ENCODE measurements around the gene EVL. TPM values are rescaled to one million over a fixed set of nuclear protein-coding genes. Genes with fewer than 3 reads are reported as not detected.

The EVL gene
- total RNA-seq, 3 donors from 2014 or later: 32.0 to 42.8 (median 36.0) TPM

GRCh38 chr14:100075681-100076080 lies 10.5 kb downstream of the EVL start:
- Histone ChIP-seq H3K4me1 (ENCODE audit: low read depth) (peaks cover 7% of the 10 kb centered on the region), H3K4me3 (no peak overlapping the region), H3K9me3 (no peaks in the 10 kb centered on the region), H3K36me3 (ENCODE audit: low read depth) (no peaks in the 10 kb centered on the region)
- intact Hi-C loops (cut with DNase I, micrococcal nuclease): no loop called here
- DNase-seq (no peak), ATAC-seq (no peak)
- TF ChIP-seq CTCF (IDR thresholded peaks at IDR 0.05): no peak

GRCh38 chr14:100076133-100076532 lies 10.9 kb downstream of the EVL start:
- no peaks in the 10 kb centered on the region for H3K36me3 ChIP-seq (ENCODE audit: low read depth)
- no peak for TF ChIP-seq CTCF (IDR thresholded peaks at IDR 0.05)
- H3K4me1 ChIP-seq (ENCODE audit: low read depth): peaks cover 7% of the 10 kb centered on the region
- H3K4me3 ChIP-seq: no peak overlapping the region
- DNase-seq (no peak), ATAC-seq (peak; percentile 37)
- no peaks in the 10 kb centered on the region for H3K9me3 ChIP-seq
- intact Hi-C loops (cut with DNase I, micrococcal nuclease): no loop called here

GRCh38 chr14:100076606-100077005 lies 11.4 kb downstream of the EVL start:
- peaks cover 7% of the 10 kb centered on the region for H3K4me1 ChIP-seq (ENCODE audit: low read depth)
- no peaks in the 10 kb centered on the region for H3K36me3 ChIP-seq (ENCODE audit: low read depth)
- ATAC-seq (no peak), DNase-seq (no peak)
- intact Hi-C loops (cut with DNase I, micrococcal nuclease): no loop called here
- TF ChIP-seq CTCF (IDR thresholded peaks at IDR 0.05): no peak
- H3K4me3 ChIP-seq: no peak overlapping the region
- no peaks in the 10 kb centered on the region for H3K9me3 ChIP-seq

- H3K9me3 ChIP-seq: no peaks in the 10 kb centered on the region
- no peak for DNase-seq
- H3K4me3 ChIP-seq: no peak overlapping the region
- no peaks in the 10 kb centered on the region for H3K36me3 ChIP-seq (ENCODE audit: low read depth)
- TF ChIP-seq CTCF (IDR thresholded peaks at IDR 0.05): no peak
- peaks cover 7% of the 10 kb centered on the region for H3K4me1 ChIP-seq (ENCODE audit: low read depth)
- ATAC-seq: no peak
- intact Hi-C loops (cut with DNase I, micrococcal nuclease): no loop called here
Observed at GRCh38 chr14:100077441-100077840, 12.2 kb downstream of the EVL start.

GRCh38 chr14:100078216-100078803 lies 13.1 kb downstream of the EVL start:
- intact Hi-C loops (cut with DNase I, micrococcal nuclease): no loop called here
- ATAC-seq: no peak
- no peak for TF ChIP-seq CTCF (IDR thresholded peaks at IDR 0.05)
- Histone ChIP-seq H3K4me3 (no peak overlapping the region), H3K9me3 (no peaks in the 10 kb centered on the region), H3K4me1 (ENCODE audit: low read depth) (peaks cover 7% of the 10 kb centered on the region), H3K36me3 (ENCODE audit: low read depth) (no peaks in the 10 kb centered on the region)
- no peak for DNase-seq
